Stimulated activated CD4-positive, alpha-beta T cell treated with anti-CD3 and anti-CD28 coated beads, Interleukin-4, amount 100 ng/mL, for 1 hour (primary cell): ENCODE data around the gene HS3ST4.
"Not testable (repeated sequence)": the region's sequence is repeated elsewhere in the genome, so short reads cannot be mapped to it uniquely, and the experiment has no call there.

Source experiments
- DNase-seq: peaks from one replicate; pipeline ENCODE4 v3.0.0-alpha.2; 2020

The HS3ST4 gene

DNA sequence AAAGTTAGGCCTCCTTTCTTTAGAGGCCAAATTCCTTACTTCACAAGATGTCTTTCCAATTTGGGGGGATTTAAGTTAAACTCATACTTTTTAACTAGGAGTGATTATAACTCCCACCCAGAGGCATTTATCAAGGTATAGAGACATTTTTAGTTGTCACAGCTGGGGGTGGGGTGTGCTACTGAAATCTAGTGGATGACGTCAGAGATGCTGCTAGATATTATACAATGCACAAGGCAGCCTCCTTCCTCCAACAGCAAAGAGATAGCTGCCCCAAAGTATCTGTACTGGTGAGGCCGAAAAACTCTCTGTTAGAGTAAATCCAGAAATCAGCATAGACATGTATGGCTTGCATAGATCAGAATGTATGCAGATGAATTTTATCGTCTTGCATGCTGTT lies 324.0 kb downstream of the HS3ST4 start:
- DNase-seq, result no peak

DNA sequence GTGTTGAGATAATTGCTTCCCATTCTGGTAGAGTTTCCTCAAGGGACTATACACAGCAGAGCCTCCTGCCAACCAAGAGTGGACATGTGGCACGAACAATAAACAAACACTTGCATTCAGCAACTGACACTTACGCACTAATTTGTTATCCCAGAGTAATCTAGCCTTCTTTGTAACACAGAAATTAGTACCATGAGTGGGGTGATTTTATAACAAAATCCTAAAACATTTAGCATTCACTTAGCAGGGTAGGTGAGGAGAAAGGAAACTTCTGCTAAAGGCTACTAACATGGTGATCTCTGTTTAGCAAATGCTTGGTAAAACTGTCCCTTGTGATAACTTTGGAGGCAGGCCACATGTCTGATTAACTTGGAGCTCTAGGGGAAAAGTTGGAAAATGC lies 325.2 kb downstream of the HS3ST4 start:
- no peak for DNase-seq

DNA sequence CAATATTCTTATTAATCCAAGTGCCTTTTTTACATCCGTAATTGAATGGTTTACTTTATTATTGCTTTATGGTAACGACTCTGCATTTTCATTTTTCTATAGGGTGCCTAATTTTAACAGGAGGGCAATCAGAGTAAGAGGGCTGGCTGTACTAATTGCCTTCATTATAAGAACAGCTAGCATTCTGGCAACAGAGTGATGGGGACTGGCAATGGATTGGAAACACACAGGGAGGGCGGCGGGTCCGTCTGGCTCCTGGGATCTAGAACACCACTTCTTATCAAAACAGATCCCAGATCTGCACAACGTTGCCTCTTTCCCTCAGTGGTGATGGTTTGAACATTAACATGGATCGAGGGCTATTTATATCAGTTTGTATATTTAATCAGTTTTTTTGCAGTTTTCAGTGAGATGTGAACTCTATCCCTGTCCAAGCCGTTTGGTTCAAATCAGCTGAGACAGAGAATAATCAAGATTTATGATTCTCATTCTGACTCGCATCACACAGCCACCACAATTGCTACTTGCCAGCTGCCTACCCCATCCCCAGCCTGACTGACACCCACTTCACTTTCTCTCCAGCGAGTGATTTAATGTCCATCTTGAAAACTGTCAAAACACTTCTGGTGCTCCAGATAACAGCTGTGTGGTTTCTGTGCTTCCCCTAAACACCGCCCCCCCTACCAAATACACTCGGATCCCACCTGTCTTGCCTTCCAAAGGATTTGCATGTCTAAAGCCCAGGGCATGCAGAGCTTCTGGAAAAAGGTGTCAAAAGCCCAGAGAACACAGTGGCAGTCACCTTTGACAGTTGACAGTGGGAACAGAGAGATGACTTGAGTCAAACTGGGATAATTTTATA lies 327.9 kb downstream of the HS3ST4 start:
- DNase-seq, result no peak

DNA sequence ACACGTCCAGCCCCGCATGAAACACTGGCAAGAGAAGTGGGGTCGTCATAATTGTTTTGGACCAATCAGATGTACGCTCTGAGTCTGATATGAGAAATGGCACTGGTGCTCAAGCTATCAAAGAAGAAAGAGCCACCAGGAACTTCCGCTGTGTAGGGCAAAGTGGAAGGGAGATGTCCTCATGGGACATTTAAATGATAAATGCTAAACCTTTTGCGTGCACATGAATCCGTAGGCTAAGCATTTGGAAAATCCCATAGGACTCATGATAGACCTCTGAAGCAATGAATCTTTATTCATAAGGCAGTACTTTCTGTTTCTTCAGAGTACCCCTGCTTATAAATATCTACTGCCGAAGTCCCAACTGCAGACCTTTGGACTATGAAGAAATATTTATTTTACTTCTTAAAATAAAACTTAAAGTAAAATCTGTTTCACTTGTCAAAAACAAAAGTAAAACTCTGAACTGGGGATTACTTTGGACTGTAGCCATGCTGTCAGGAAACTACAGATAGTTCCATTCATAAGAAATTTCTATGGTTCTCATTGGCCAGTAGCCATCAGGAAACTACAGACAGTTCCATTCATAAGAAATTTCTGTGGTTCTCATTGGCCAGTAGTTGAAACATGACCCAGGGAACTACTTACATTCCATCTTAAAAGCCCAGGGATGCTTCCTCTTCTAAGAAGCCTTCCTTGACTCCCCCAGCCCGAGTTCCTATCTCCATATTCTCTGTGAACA lies 335.1 kb downstream of the HS3ST4 start:
- no peak for DNase-seq

DNA sequence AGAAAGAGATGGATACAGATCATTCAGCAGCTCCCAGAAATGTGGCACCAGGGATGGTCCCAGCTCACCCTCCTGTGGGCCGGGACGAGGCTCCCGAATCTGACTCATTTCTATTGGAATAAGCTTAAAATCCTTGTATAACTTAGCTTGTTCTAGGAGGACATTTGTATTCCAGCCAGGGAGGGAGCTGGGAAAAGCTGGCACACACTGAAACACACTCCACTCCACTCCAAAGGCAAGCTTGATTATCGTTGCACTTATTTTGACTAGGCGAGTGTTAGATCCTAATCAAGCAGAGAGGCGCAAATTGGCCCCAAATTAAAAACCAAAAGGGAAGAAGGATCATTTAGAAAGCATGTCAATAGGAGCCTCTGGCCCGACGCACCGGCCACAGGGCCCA lies 339.5 kb downstream of the HS3ST4 start:
- DNase-seq, result no peak

DNA sequence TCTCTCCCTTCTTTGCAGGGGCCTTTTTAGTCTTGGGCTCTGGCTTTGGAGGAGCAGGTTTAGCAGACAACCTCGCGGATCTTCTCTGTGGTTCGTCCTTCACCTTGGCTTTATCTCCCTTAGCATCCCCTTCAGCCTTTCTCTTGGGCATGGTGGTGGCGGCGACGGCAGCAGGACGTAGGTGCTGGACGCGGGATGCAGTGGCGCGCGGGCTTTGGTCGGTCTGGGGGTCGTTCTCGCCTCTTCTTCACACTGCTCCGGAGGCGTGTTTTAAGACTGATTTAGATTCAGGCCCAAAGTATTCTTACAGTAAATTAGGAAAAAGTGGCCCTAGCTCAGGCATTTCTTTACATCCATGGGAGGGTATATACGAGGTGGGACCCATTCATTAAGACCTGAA lies 340.9 kb downstream of the HS3ST4 start:
- DNase-seq, result not testable (repeated sequence)

DNA sequence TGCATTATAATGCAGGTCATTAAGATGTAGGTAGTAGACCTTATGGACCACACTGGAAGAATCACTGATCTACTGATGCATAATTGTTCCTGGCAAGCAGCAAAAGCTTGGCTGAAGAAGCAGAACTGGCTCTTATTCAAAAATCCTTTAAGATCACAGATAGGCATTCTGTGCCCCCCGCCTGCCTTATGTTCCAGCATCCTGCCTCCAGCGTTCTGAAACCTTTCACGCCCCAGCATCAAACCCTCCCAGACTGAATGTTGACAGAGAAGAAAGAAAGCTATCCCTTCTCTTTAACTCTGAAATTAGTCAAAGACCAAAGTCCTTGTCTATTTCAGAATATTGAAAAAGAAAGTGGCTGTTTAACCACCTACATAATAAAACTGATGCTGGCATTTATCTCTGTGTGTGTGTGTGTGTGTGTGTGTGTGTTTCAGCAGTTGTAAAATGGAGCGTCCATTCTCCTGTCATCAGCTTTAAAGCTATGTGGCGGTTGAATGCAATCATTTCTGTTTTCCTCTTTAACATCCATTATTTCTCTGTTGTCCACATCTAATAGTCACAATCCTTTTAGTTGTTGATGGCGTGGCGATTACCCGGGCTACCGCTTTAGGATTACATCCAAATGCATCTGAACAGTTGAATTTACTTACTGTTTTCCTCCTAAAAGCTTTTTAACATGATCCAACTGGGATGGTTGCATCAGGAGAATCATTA lies 350.4 kb downstream of the HS3ST4 start:
- DNase-seq, result no peak

DNA sequence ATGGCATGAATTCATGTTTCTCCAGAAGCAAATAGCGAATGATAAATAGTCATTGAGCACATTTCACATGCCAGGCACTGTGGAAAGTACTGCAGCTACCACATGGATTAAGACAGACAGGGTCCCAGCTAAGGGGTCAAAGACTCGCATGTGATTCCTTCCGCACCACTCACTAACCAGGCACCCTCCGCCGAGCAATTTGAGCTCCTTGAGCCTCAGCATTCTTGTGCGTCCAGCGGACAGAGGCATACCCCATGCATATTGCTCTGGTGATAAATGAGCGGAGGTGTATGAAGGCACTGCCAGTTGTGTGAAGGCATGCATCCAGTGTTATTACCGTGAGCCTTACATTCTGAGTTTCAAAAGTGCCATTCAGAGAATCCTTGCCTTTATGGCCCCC lies 358.7 kb downstream of the HS3ST4 start:
- no peak for DNase-seq

DNA sequence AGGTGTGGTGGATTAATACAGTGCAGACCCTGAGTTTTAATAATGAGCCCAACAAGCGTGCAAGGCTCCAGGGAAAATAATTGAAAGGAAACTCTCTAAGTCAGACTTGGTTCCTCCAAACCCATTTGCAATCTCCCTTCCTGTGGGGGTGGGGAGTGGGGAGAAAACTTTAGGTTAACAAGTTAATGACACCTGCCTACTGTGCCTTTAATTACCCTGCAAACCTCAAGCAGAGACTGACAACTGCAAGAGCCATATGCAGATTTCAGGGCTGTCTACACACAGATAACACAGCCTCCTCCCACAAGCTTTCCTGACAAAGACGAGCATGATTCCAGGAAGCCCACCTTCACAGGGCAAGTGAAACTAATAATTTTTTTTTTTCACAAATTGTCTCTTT lies 359.3 kb downstream of the HS3ST4 start:
- DNase-seq, result no peak

DNA sequence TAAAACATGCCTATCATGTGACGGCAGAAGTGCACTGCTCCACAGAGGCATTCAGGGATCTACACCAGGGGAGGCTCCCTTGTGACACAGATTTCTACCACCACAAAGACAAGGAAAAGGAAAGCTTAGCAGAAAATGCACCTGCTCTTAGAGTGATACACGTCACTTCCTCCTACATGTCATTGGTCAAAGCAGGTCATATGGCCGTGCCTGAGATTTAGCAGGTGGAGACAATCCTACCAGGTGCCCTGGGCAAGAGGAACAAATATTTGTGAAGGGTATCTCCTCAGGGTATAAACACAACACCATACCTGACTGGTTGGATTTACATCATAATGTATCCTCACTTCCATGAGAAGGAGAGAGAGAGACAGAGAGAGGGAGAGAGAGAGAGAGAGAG lies 362.1 kb downstream of the HS3ST4 start:
- DNase-seq, result no peak

DNA sequence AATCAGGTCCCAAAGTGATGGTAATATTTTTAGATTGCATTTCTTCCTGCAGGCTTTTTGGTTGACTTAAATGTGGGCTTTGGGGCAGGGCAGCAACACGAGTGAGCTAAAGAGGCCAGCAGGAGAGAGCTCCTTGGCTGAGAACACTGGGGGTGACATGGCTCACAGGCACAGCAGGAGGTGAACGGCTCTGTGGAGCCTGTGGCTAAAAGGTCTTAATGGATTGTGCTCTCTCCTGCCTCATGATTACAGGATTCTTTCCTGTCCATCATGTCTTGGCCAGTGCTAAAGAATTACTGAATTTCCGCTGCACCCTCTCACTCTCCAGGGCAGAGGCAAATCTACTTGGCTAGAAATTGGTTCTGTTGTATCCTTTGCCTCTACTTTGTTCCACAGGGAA lies 366.6 kb downstream of the HS3ST4 start:
- DNase-seq, result no peak

DNA sequence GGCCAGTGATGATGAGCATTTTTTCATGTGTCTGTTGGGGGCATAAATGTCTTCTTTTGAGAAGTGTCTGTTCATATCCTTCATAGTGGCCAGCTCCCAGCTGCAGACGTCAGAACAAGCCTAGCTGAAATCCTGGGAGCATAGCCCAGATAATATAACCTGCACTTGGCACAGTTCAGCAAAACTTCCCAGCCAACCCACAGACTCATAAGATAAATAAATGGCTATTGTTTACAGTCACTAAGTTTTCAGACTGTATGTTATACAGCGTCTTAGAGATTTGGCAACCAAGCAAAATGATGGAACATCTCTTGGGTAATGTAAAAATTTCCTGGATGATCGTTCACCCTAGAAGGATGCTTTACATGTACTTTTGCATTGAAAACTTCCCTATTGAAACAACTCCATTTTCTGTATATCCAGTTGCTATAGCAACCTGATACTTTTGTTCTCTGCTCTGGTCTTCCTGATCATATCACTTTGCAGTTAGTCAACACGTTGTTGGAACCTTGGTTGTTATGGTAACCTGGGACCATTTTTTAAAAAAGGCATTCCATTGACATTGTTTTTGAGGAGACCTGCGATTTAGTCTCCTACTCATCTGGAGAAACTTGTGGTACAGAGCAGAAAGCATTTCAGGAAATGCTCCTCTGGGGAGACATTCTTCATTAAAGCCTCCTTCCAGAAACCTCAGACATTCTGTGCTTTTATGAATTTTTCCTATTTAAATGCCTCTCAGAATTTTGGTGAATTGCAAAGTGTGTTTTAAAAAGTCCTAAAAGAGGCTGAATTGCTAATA lies 378.7 kb downstream of the HS3ST4 start:
- no peak for DNase-seq

DNA sequence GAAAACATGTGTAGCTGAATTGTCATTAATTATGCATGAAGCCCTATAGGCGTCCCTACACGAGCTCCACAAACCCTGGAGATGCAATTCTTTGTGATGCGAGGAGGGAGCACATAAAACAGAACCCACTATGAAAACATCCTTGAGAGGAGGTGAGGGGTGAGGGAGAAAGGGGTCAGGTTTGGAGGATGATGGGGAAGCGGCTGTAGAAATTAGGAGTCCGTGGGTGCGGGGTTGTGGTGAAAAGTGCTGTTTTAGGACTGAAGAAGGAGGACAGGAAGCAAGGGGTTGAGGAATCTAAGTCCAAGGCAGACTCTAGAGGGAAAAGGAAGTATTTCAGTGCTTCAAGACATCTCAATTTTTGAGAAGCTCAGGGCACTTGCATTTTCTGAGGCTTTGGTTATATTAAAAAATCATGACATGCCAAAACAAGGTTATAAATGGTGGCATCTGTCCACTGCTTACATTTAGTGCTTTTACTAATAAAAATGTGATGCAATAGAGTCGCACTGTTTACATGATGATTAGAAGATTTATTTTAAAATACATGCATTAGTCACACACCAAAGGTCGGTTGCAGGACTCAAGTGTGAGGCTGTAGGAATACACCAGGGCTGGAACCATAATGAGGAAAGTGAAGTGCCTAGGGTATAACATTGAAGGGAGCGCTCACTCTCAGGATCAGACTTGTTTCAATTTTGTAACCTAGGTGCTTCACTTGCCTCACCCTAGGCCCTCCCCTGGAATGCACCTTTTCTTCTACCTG lies 379.5 kb downstream of the HS3ST4 start:
- DNase-seq, result no peak

DNA sequence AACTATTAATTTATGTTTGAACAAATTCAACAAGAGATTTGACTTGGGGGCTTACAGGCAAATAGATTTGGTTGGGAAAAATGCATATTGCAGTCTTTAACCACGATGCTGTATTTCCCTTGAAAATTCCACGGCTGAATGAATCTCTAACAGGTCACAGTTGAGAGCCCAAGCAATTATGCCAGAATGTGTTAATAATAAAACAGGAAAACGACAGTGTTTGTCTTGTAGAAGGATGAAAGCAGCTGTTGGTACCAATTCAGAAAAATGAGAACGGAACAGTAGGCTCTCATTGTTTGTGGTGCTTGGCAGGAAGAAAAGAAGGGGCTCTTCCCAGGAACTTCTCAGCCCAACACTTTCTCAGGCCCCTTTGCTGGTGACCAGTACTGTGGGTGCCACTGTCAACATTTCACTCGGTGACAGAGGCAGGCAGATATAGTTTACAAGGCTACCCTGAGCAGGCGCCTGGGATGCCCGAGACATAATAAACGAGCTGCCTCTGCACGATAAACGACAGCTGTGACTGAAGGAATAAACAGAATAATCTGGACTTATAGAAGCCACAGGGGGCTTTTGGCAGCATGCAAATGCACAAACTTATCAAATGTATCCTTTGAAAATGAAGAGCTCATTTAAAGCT lies 387.1 kb downstream of the HS3ST4 start:
- DNase-seq, result no peak

DNA sequence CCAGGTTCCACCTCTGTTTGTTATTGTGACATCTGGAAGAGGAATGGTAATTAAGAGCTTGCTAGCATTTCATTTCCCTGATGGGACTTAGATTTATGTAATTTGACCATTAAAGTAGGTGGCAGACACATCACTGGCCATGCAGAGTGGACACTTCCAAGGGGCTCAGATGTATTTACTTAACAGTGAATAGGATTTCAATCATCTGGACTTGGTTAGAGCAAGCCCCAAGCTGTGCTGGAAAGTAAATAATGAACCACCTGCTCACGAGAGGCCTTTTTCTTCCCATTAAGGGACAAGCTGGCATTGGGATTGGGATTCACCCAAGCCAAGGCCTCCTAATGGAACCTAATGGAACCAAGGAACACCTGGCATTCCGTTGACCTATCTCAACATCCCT lies 395.3 kb downstream of the HS3ST4 start:
- no peak for DNase-seq

DNA sequence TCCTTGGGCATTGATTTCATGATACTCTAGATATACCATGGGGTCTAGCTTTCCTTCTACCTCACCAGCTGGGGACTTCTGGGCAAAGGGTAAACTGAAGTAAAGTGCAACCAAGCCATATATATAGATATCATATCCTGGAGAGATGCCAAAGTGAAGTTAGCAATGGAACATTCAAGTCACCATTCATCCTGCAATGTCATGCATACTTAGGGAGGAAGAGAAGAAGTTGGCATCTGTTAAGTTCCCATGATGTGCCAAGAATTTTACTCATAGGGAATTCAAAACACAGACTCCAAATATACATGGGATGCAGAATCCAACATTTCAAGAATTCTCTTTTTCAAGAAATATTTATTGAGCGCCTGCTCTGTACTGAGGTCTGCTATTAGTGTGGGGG lies 399.8 kb downstream of the HS3ST4 start:
- no peak for DNase-seq

DNA sequence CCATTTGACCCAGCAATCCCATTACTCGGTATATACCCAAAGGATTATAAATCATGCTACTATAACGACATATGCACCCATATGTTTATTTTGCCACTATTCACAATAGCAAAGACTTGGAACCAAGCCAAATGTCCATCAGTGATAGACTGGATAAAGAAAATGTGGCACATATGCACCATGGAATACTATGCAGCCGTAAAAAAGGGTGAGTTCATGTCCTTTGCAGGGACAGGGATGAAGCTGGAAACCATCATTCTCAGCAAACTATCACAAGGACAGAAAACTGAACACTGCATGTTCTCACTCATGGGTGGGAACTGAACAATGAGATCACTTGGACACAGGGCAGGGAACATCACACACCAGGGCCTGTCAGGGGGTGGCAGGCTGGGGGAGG lies 406.4 kb downstream of the HS3ST4 start:
- not testable (repeated sequence) for DNase-seq

DNA sequence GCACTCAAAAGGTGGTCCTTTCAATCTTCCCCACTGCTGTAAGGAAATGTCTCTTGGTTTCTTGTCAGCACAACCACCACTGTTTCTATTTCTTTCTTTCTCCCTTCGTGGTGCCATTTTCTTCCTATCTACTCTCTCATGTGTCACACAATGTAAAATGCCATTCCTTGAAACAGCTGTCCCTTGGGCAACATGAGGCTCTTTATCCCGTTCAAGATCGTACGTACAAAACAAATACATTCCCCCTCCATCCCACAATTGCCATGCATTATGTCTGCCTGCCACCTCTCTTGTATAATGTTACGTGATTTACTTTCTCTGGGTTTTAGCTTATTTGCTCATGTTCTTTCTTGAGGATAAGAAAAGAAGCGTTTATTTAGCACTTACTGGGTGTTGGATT lies 410.6 kb downstream of the HS3ST4 start:
- no peak for DNase-seq

DNA sequence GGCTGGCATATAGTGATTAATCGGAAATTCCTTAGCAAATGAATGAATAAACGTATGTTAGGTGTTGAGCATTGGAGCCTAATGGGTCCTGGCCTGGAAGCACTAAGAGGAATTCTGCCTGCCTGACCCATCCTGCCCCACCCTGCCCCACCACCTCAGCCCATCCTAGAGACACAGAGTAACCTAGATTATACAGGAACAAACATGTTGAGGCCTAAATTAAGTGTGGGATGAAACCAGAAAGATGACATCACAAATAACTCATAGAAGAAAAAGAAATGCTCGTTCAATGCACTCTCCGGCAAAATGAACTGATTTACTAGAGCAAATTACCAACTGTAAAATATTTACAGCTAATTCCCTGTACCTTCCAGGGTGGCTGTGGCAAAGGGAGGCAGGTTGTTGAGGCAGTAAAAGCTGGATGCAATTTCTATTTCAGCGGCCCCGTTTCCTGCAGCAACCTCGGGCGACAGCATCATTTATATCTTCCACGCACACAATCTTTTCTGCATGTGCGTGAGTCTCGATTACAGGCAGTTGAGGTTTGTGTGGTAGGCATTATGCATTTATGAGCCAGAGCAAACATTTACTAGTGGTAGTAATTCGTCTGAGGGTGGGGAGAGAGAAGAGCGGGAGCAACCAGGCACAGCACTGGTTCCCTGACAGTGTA lies 417.2 kb downstream of the HS3ST4 start:
- DNase-seq, result no peak

DNA sequence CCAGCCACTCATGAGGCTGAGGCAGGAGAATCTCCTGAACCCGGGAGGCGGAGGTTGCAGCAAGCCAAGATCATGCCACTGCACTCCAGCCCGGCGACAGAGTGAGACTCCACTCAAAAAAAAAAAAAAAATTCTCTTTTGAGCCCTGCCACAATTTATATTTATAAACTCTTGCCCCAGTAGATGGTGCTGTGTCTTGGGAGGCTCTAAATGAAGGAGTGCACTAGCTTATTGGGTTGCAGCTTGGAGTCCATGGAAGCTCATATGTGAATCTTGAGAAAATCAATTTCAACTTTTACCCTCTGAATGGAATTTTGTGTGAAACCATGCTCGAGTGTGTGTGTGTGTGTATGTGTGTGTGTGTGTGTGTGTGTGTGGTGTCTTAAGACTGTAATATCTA lies 420.1 kb downstream of the HS3ST4 start:
- no peak for DNase-seq

DNA sequence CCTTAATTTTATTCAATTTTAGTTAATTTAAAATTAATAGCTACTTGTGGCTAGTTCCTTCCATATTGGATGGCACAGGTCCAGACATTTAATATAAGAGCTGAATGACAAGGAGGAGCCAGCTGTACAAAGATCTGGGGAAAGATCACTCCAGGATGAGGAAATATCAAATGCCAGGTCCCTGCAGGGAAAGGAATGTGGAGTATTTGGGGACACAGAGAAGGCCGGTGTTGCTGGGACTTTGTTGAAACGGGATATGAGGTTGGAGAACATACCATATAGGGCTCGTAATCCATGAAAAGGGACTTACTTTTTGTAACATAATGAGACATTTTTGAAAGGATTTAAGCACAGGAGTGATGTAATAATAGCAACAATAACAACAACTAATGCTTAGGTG lies 426.8 kb downstream of the HS3ST4 start:
- DNase-seq, result no peak
